B cell (primary cell): ENCODE measurements around the gene AP5B1. TPM values are rescaled to one million over a fixed set of nuclear protein-coding genes. Genes with fewer than 3 reads are reported as not detected.
A peak's percentile ranks its signal among the peaks of the same experiment; 100 is the strongest.

Experiments
- ATAC-seq: fragments of 200-7000 bp; cut with Tn5 transposase; one replicate; pipeline ENCODE4 v1.10.0; 2021; ENCODE audit warnings: low read depth, mild to moderate bottlenecking, moderate number of reproducible peaks, moderate library complexity
- CTCF ChIA-PET: fragments of 350-600 bp; sonication (Branson Sonifier 250); formaldehyde crosslinking; loops from one replicate; lab custom pipeline; 2021; ENCODE audit warnings: antibody characterized with exemption, inconsistent platforms; lab: Charles Lee
- POLR2A ChIA-PET: fragments of 350-600 bp; sonication (Branson Sonifier 250); formaldehyde crosslinking; loops from one replicate; lab custom pipeline; 2021; ENCODE audit warnings: antibody characterized with exemption; lab: Charles Lee
- DNase-seq: peaks from one replicate; pipeline ENCODE4 v3.0.0; 2013
- H2AFZ ChIP-seq: 2 replicates; pipeline ENCODE4 v1.6.1; 2012; ENCODE audit warnings: mild to moderate bottlenecking, low read depth, low read length; ENCODE audit not compliant: insufficient read depth, poor library complexity, severe bottlenecking
- H3K27ac ChIP-seq, 2 donors: 1 replicate in 1 of 2; 2 replicates in 1 of 2; pipeline ENCODE4 v1.5.1; 2012 to 2013; ENCODE audit warnings: low read length in 2 of 2, mild to moderate bottlenecking in 2 of 2, moderate library complexity in 1 of 2
- H3K27me3 ChIP-seq, 4 experiments: fragments of 200-600 bp in 1 of 4; sonication (generic) in 1 of 4; replicated peaks in 1 of 4; 1 replicate in 2 of 4; 2 replicates in 2 of 4; pipeline versions ENCODE4 v1.6.1 to v1.7.0; 2013 to 2016; ENCODE audit warnings: low read length in 3 of 4, mild to moderate bottlenecking in 2 of 4, mixed read lengths in 1 of 4, moderate library complexity in 1 of 4; ENCODE audit not compliant: insufficient read depth in 4 of 4, control insufficient read depth in 3 of 4; ENCODE audit errors: control extremely low read depth in 1 of 4
- H3K36me3 ChIP-seq, 2 experiments: replicated peaks in 1 of 2; 1 replicate in 1 of 2; 2 replicates in 1 of 2; pipeline versions ENCODE4 v1.6.1 to v1.7.1; 2013; ENCODE audit warnings: low read length in 1 of 2; ENCODE audit not compliant: insufficient read depth in 2 of 2, control insufficient read depth in 1 of 2; ENCODE audit errors: control extremely low read depth in 1 of 2, extremely low read depth in 1 of 2
- H3K4me1 ChIP-seq, 2 donors: fragments of 200-600 bp in 1 of 2; sonication (generic) in 1 of 2; 1 replicate in 1 of 2; 2 replicates in 1 of 2; pipeline versions ENCODE4 v1.5.1 to v1.6.1; 2013 to 2017; ENCODE audit warnings: low read length in 2 of 2; ENCODE audit not compliant: control insufficient read depth in 2 of 2, insufficient read depth in 2 of 2
- H3K4me2 ChIP-seq: replicated peaks from 2 replicates; pipeline ENCODE3; 2012; ENCODE audit warnings: mild to moderate bottlenecking, low read depth, low read length; ENCODE audit not compliant: poor library complexity, severe bottlenecking
- H3K4me3 ChIP-seq, 5 experiments: fragments of 200-600 bp in 1 of 5; sonication (generic) in 1 of 5; 1 replicate in 3 of 5; 2 replicates in 2 of 5; pipeline versions ENCODE4 v1.5.1 to v1.7.0; 2011 to 2016; ENCODE audit warnings: low read length in 4 of 5, mild to moderate bottlenecking in 4 of 5, low read depth in 2 of 5, control low read depth in 1 of 5, moderate library complexity in 1 of 5; ENCODE audit not compliant: insufficient read depth in 1 of 5; ENCODE audit errors: control extremely low read depth in 1 of 5, extremely low read depth in 1 of 5
- H3K79me2 ChIP-seq: fragments of 200-600 bp; sonication (generic); one replicate; pipeline ENCODE4 v1.6.0; 2016; ENCODE audit warnings: low read length; ENCODE audit not compliant: control insufficient read depth, insufficient read depth
- H3K9ac ChIP-seq: fragments of 200-600 bp; sonication (generic); 2 replicates; pipeline ENCODE4 v1.6.1; 2017; ENCODE audit warnings: mild to moderate bottlenecking, low read length, moderate library complexity
- H3K9me3 ChIP-seq, 3 donors: one replicate each; pipeline versions ENCODE4 v1.6.1 to v1.7.1; 2013; ENCODE audit warnings: low read length in 2 of 3; ENCODE audit not compliant: control insufficient read depth in 2 of 3, insufficient read depth in 1 of 3; ENCODE audit errors: control extremely low read depth in 1 of 3
- H4K20me1 ChIP-seq: 2 replicates; pipeline ENCODE4 v1.6.0; 2012; ENCODE audit warnings: mild to moderate bottlenecking, low read length; ENCODE audit not compliant: insufficient read depth, control insufficient read depth, poor library complexity, severe bottlenecking
- H3K27ac Mint-ChIP-seq: one replicate; pipeline ENCODE4 v1.8.0; 2021; ENCODE audit warnings: mixed read lengths
- H3K27me3 Mint-ChIP-seq: one replicate; pipeline ENCODE4 v1.8.0; 2021; ENCODE audit warnings: mixed read lengths
- H3K4me1 Mint-ChIP-seq: one replicate; pipeline ENCODE4 v1.8.0; 2021; ENCODE audit warnings: mixed read lengths
- H3K4me3 Mint-ChIP-seq: one replicate; pipeline ENCODE4 v1.8.0; 2021; ENCODE audit warnings: mixed read lengths
- H3K9me3 Mint-ChIP-seq: one replicate; pipeline ENCODE4 v1.8.0; 2022; ENCODE audit warnings: mixed read lengths; ENCODE audit not compliant: insufficient read depth
- CTCF ChIP-seq: fragments of 200-600 bp; IDR thresholded peaks from one replicate; pipeline ENCODE4 v1.8.0; 2022; ENCODE audit warnings: antibody characterized with exemption, mild to moderate bottlenecking
- EZH2 ChIP-seq: IDR thresholded peaks from 2 replicates; pipeline ENCODE4 v1.6.1; 2012; ENCODE audit warnings: borderline replicate concordance, low read depth, mild to moderate bottlenecking, moderate library complexity, low read length; ENCODE audit not compliant: insufficient read depth, poor library complexity, severe bottlenecking
- WGBS: methylation state at CpG from one replicate; pipeline ENCODE4 v1.1.5; 2013; ENCODE audit warnings: missing lambda C conversion rate; ENCODE audit not compliant: insufficient coverage; 5-methylcytosine and 5-hydroxymethylcytosine counted together
- intact Hi-C: fragments of 100-400 bp; cut with micrococcal nuclease; formaldehyde crosslinking; loops from one replicate; pipeline ENCODE4 v1.10.0; 2022
- polyA plus RNA-seq: library from polyadenylated mRNA; depleted of rRNA; stranded (reverse); fragments of >200 nt; gene quantifications from 2 replicates; pipeline ENCODE4 v1.2.3, GENCODE V29; 2012
- total RNA-seq, 2 donors: library from RNA; stranded (reverse); fragments of 120-200 nt in 1 of 2; gene quantifications; 1 replicate in 1 of 2; 2 replicates in 1 of 2; pipeline versions ENCODE4 v1.2.3 to v1.2.4, GENCODE V29; 2013 to 2022

Gene AP5B1
- total and polyA plus RNA-seq, 2 donors (not counting 1 experiment from before 2014, with no cell fraction given), result 9.6 to 25.2 TPM

GRCh38 chr11:65803797-65804492 lies 23.2 kb upstream of the AP5B1 start:
- CTCF ChIA-PET, result no interaction called here
- Histone ChIP-seq H3K9ac (no peak overlapping the region), H3K4me2 (no peak overlapping the region), H4K20me1 (no peaks in the 10 kb centered on the region), H3K4me1 (peaks cover 0 to 2% of the 10 kb centered on the region in 2 donors), H3K4me3 (no peak overlapping the region), H3K9me3 (peaks cover 0 to 2% (median 0%) of the 10 kb centered on the region in 3 donors), H3K27me3 (peaks cover 0 to 32% (median 8%) of the 10 kb centered on the region in 4 experiments), H3K79me2 (no peaks in the 10 kb centered on the region), H3K36me3 (no peaks in the 10 kb centered on the region), H2AFZ (no peak overlapping the region), H3K27ac (no peak overlapping the region)
- POLR2A ChIA-PET, result no interaction called here
- no peak overlapping the region for H3K4me3 Mint-ChIP-seq
- peaks cover 12% of the 10 kb centered on the region for H3K27me3 Mint-ChIP-seq
- H3K4me1 Mint-ChIP-seq, result peaks cover 7% of the 10 kb centered on the region
- DNase-seq (no peak), ATAC-seq (no peak)
- WGBS, result 73% methylated on average over 17 of the region's 21 CpGs
- no peaks in the 10 kb centered on the region for H3K9me3 Mint-ChIP-seq
- H3K27ac Mint-ChIP-seq, result no peak overlapping the region
- intact Hi-C loops, result no loop called here
- TF ChIP-seq EZH2 (no peak), CTCF (no peak)

GRCh38 chr11:65802841-65803240 lies 22.1 kb upstream of the AP5B1 start:
- Histone ChIP-seq H3K9ac (no peak overlapping the region), H3K9me3 (peaks cover 0 to 2% (median 0%) of the 10 kb centered on the region in 3 donors), H3K4me1 (peaks cover 0 to 2% of the 10 kb centered on the region in 2 donors), H3K27me3 (peaks cover 0 to 38% (median 8%) of the 10 kb centered on the region in 4 experiments), H3K36me3 (no peaks in the 10 kb centered on the region), H3K79me2 (no peaks in the 10 kb centered on the region), H3K4me3 (no peak overlapping the region), H3K4me2 (no peak overlapping the region), H2AFZ (no peak overlapping the region), H3K27ac (no peak overlapping the region), H4K20me1 (no peaks in the 10 kb centered on the region)
- intact Hi-C loops, result no loop called here
- H3K27ac Mint-ChIP-seq, result no peak overlapping the region
- DNase-seq, result no peak
- H3K27me3 Mint-ChIP-seq, result peaks cover 16% of the 10 kb centered on the region
- 64% methylated on average over 6 of the region's 9 CpGs for WGBS
- TF ChIP-seq CTCF (no peak), EZH2 (no peak)
- peaks cover 7% of the 10 kb centered on the region for H3K4me1 Mint-ChIP-seq
- ChIA-PET CTCF (interaction anchor here (0.8 to 1.0 kb wide), 3 partner anchors 10 to 26 kb away, joined by 3 to 6 read pairs (median 5); no protein-coding TSS in a partner anchor), POLR2A (no interaction called here)
- no peak overlapping the region for H3K4me3 Mint-ChIP-seq
- ATAC-seq, result peak; percentile 17
- H3K9me3 Mint-ChIP-seq, result no peaks in the 10 kb centered on the region
